GM12872 (cell line): ENCODE measurements around the gene STK17B.

Experiments
- TF ChIP-seq, protein P1 (sequence below): IDR thresholded peaks from 3 replicates; pipeline ENCODE4 v1.5.1; 2011; ENCODE audit warnings: low read depth, mild to moderate bottlenecking, low read length, moderate library complexity; ENCODE audit not compliant: insufficient read depth

STK17B gene

DNA sequence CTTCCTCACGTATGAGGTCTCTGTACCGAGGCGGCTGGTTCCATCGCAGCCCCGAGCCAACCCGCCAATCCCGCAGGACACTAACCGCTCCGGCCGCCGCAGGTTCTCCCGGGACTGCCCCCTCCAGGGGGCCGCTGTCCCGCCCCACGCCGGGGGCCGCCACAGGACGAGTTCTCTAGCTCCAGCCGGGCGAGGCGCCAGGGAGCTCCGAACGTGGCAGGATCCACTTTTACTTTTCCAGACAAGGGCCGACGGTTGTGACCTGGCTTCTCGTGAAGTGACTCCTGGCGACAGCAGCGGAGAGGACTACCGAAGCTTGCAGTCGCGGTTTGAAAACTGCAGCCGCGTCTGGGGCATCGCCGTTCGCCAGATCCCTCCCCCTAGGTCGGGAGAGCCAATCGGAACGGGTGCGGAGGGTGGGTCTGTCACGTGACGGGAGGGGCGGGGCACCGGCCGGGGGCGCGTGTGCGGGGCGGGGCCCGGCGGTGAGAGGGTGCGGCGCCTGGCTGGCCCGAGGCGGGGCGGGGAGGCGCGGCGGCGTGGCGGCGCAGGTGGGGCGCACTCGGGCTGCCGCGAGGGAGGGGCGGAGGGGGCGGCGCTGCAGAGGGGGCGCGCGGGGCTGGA, at the start of gene STK17B:
TSS of gene STK17B (minus strand) at position 331 of the 624 bp plus-strand sequence. CDS start 8,195 bp downstream, outside the sequence.
- TF ChIP-seq, protein P1, sequence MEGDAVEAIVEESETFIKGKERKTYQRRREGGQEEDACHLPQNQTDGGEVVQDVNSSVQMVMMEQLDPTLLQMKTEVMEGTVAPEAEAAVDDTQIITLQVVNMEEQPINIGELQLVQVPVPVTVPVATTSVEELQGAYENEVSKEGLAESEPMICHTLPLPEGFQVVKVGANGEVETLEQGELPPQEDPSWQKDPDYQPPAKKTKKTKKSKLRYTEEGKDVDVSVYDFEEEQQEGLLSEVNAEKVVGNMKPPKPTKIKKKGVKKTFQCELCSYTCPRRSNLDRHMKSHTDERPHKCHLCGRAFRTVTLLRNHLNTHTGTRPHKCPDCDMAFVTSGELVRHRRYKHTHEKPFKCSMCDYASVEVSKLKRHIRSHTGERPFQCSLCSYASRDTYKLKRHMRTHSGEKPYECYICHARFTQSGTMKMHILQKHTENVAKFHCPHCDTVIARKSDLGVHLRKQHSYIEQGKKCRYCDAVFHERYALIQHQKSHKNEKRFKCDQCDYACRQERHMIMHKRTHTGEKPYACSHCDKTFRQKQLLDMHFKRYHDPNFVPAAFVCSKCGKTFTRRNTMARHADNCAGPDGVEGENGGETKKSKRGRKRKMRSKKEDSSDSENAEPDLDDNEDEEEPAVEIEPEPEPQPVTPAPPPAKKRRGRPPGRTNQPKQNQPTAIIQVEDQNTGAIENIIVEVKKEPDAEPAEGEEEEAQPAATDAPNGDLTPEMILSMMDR, result no peak

DNA sequence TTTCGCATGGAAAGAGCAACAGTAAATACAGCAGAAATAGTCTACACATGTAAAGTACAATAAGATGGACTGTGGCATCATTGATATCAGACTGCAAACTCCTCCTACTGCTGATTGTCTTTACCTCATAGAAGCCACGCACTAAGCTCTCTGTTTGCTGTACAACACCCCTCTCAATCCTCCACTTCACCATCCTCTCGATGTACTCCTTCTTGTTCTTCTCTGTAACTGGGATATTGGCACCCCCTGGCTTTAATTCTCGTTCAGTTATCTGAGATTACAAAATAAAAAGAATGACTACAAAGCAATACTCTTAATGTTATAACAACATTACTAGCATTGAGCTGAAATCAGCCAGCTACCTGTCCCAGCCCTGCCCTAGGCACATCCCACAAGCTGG, 49.3 kb upstream of the STK17B start:
- TF ChIP-seq, protein P1, result no peak

DNA sequence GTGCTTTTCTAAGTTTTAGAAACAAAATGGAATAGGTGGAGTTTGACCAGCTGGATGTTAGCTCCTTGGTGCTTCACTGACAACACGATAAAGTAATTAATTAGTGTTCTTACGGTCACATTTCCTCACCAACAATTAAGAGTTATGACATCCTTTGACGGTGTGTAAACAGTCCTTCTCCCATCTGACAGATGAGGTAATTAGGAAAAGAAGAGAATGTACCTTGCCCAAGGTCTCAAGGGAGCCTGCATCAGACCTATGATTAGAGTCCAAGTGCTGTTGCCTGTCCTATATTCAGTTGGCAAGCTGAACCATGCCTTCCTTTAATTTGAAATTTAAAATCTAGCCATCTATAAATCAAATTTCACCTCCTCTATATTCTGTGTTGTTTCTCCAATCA, 48.3 kb upstream of the STK17B start:
- TF ChIP-seq, protein P1, result no peak

DNA sequence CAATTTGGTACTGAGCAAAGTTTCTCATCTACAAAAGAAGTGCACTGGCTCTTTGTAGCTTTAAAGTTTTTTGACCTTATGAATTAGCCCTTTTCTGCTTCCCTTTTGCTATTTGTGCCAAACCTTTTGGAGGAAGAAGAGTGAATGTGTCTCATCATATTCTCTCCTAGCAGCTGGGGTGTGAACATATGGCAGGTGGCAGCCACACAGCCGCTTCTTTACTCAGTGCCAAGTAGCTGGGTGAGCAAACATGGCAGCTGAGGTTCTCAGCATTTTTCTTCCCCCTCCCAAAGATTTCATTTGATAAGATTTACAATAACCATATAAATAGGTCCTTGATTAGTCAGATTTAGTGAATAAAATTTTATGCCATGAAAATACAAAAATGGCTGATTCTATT, 46.7 kb upstream of the STK17B start:
- TF ChIP-seq, protein P1, result no peak

DNA sequence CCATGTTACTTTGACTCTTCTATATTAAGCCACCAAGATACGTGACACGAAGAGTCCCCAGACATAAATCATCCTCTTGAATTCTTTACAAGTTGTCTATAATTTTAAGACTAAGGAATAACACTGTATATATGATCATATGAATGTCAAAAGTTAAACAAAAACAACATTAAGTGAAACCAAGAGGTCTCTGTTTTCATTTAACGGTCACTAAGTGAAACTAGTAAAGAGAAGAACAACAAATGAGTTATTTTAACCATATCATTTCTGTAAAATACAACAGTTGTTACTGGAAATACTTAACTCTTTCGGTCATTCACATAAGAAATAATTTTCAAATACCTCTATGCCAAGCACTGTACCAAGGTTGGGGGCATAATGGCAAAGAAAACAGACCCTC, 45.7 kb upstream of the STK17B start:
- TF ChIP-seq, protein P1, result no peak

DNA sequence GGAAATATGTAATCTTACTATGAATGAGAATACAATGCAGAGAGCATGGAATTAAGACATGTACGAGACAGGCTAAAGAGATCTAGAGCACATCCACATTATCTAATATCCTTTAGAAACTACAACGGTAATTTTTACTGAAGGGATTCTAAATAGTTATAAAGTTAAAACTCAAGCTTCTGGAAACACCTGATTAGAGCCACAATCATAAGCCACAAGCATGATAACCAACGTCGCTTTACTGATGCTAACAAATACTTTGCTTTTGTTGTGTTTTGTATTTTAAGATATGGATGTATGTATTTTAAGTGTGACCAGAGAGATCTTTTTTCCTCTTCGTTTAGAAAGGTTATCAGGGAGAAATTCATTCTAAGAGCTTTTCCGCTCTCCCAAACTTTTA, 44.0 kb upstream of the STK17B start:
- TF ChIP-seq, protein P1, result no peak

DNA sequence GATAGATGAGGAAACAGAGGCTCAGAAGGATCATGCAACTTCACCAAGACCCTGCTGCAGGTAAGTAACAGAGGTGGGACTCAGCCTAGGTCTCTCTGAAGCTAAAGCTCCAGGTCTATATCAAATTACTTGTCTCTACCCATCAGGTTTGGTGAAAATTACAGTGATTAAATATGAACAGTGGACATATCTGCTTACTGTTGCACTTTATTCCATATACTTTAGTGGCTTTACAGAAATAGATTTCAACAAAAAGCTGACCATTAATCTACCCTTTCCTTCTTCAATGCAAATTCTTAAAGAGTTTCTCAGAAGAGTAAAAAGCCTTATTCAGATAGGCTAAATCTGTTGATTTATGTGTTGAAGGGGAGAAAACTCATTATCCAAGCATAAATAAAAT, 42.8 kb upstream of the STK17B start:
- TF ChIP-seq, protein P1, result no peak
